Stimulated activated effector memory CD8-positive, alpha-beta T cell treated with anti-CD3 and anti-CD28 coated beads, Interleukin-12 subunit alpha, Interleukin-12 subunit beta, amount 100 ng/mL, for 72 hours (primary cell): ENCODE results near the gene ATXN7L2.

ENCODE experiments used
- ATAC-seq: fragments of 150-1000 bp; cut with Tn5 transposase; 2 replicates; pipeline ENCODE4 v1.10.0; 2021
- DNase-seq, 2 donors: peaks; one replicate each; pipeline ENCODE4 v3.0.0; 2021 to 2022; ENCODE audit warnings: low spot score in 2 of 2
- H3K27ac Mint-ChIP-seq: one replicate; pipeline ENCODE4 v1.8.0; 2022; ENCODE audit warnings: mild to moderate bottlenecking, mixed read lengths
- H3K36me3 Mint-ChIP-seq: one replicate; pipeline ENCODE4 v1.8.0; 2022; ENCODE audit warnings: mild to moderate bottlenecking, mixed read lengths
- H3K4me1 Mint-ChIP-seq: one replicate; pipeline ENCODE4 v1.8.0; 2022; ENCODE audit warnings: mixed read lengths
- H3K4me3 Mint-ChIP-seq: one replicate; pipeline ENCODE4 v1.8.0; 2022; ENCODE audit warnings: mild to moderate bottlenecking, mixed read lengths
- H3K9me3 Mint-ChIP-seq: one replicate; pipeline ENCODE4 v1.8.0; 2022; ENCODE audit warnings: mixed read lengths

Gene ATXN7L2

GRCh38 chr1:109499661-109500536 is 16.2 kb downstream of the ATXN7L2 start:
- H3K36me3 Mint-ChIP-seq: peaks cover 34% of the 10 kb centered on the region
- no peak overlapping the region for H3K4me3 Mint-ChIP-seq
- peak overlapping the region; percentile 83 for H3K27ac Mint-ChIP-seq
- no peaks in the 10 kb centered on the region for H3K9me3 Mint-ChIP-seq
- peaks cover 79% of the 10 kb centered on the region for H3K4me1 Mint-ChIP-seq
- ATAC-seq (peak; percentile 43), DNase-seq (no peak)

GRCh38 chr1:109500941-109501381 is 17.3 kb downstream of the ATXN7L2 start:
- peaks cover 33% of the 10 kb centered on the region for H3K36me3 Mint-ChIP-seq
- peak overlapping the region; percentile 83 for H3K27ac Mint-ChIP-seq
- H3K4me3 Mint-ChIP-seq: no peak overlapping the region
- peaks cover 76% of the 10 kb centered on the region for H3K4me1 Mint-ChIP-seq
- no peaks in the 10 kb centered on the region for H3K9me3 Mint-ChIP-seq
- ATAC-seq (no peak), DNase-seq (no peak)

GRCh38 chr1:109501644-109502363 is 18.1 kb downstream of the ATXN7L2 start:
- H3K36me3 Mint-ChIP-seq: peaks cover 25% of the 10 kb centered on the region
- peaks cover 67% of the 10 kb centered on the region for H3K4me1 Mint-ChIP-seq
- H3K9me3 Mint-ChIP-seq: no peaks in the 10 kb centered on the region
- peak overlapping the region; percentile 83 for H3K27ac Mint-ChIP-seq
- DNase-seq (no peak), ATAC-seq (peak; percentile 33)
- H3K4me3 Mint-ChIP-seq: peak overlapping the region; percentile 23

- H3K4me1 Mint-ChIP-seq: peaks cover 70% of the 10 kb centered on the region
- peaks cover 25% of the 10 kb centered on the region for H3K36me3 Mint-ChIP-seq
- no peaks in the 10 kb centered on the region for H3K9me3 Mint-ChIP-seq
- H3K4me3 Mint-ChIP-seq: peak overlapping the region; percentile 23
- DNase-seq (no peak), ATAC-seq (peak; percentile 65)
- H3K27ac Mint-ChIP-seq: peak overlapping the region; percentile 83
Observed at GRCh38 chr1:109502364-109502851, 18.7 kb downstream of the ATXN7L2 start.

- H3K4me3 Mint-ChIP-seq: no peak overlapping the region
- H3K4me1 Mint-ChIP-seq: peaks cover 81% of the 10 kb centered on the region
- H3K36me3 Mint-ChIP-seq: peaks cover 19% of the 10 kb centered on the region
- no peak for DNase-seq
- peak overlapping the region; percentile 68 for H3K27ac Mint-ChIP-seq
- no peaks in the 10 kb centered on the region for H3K9me3 Mint-ChIP-seq
- no peak for ATAC-seq
Observed at GRCh38 chr1:109503935-109504334, 20.2 kb downstream of the ATXN7L2 start.

GRCh38 chr1:109504974-109505373 is 21.3 kb downstream of the ATXN7L2 start:
- peaks cover 75% of the 10 kb centered on the region for H3K4me1 Mint-ChIP-seq
- no peak overlapping the region for H3K4me3 Mint-ChIP-seq
- H3K9me3 Mint-ChIP-seq: no peaks in the 10 kb centered on the region
- H3K36me3 Mint-ChIP-seq: peaks cover 13% of the 10 kb centered on the region
- peak overlapping the region; percentile 68 for H3K27ac Mint-ChIP-seq
- ATAC-seq: peak; percentile 71
- no peak for DNase-seq

GRCh38 chr1:109508001-109508872 is 24.5 kb downstream of the ATXN7L2 start:
- H3K36me3 Mint-ChIP-seq: no peaks in the 10 kb centered on the region
- peak overlapping the region; percentile 85 for H3K4me3 Mint-ChIP-seq
- H3K9me3 Mint-ChIP-seq: no peaks in the 10 kb centered on the region
- no peak for DNase-seq
- peaks cover 52% of the 10 kb centered on the region for H3K4me1 Mint-ChIP-seq
- ATAC-seq: no peak
- peak overlapping the region; percentile 83 for H3K27ac Mint-ChIP-seq

- Mint-ChIP-seq H3K36me3 (no peaks in the 10 kb centered on the region), H3K4me1 (peaks cover 51% of the 10 kb centered on the region), H3K4me3 (peak overlapping the region; percentile 85), H3K9me3 (no peaks in the 10 kb centered on the region), H3K27ac (peak overlapping the region; percentile 83)
- DNase-seq: no peak
- ATAC-seq: no peak
Observed at GRCh38 chr1:109508873-109509175, 25.1 kb downstream of the ATXN7L2 start.

- peaks cover 46% of the 10 kb centered on the region for H3K4me1 Mint-ChIP-seq
- peak; percentile 73 for ATAC-seq
- peak within 1 kb of the TSS; percentile 85 for H3K27ac Mint-ChIP-seq
- peak; percentile 46 to 74 for DNase-seq
- peak within 1 kb of the TSS; percentile 85 for H3K4me3 Mint-ChIP-seq
- no peaks in the 10 kb centered on the region for H3K36me3 Mint-ChIP-seq
- H3K9me3 Mint-ChIP-seq: no peaks in the 10 kb centered on the region
Observed at GRCh38 chr1:109509176-109510134, 25.8 kb downstream of the ATXN7L2 start, which contains the start of gene AMIGO1. Gene AMIGO1 (minus strand): TSS chr1:109509727. CDS start chr1:109508912, 815 bp downstream.

GRCh38 chr1:109513110-109513710 is 29.5 kb downstream of the ATXN7L2 start:
- H3K27ac Mint-ChIP-seq: no peak overlapping the region
- peaks cover 20% of the 10 kb centered on the region for H3K4me1 Mint-ChIP-seq
- ATAC-seq (no peak), DNase-seq (no peak)
- no peaks in the 10 kb centered on the region for H3K36me3 Mint-ChIP-seq
- no peak overlapping the region for H3K4me3 Mint-ChIP-seq
- no peaks in the 10 kb centered on the region for H3K9me3 Mint-ChIP-seq

- no peaks in the 10 kb centered on the region for H3K36me3 Mint-ChIP-seq
- DNase-seq (no peak), ATAC-seq (no peak)
- no peak overlapping the region for H3K4me3 Mint-ChIP-seq
- no peak overlapping the region for H3K27ac Mint-ChIP-seq
- H3K9me3 Mint-ChIP-seq: no peaks in the 10 kb centered on the region
- H3K4me1 Mint-ChIP-seq: peaks cover 9% of the 10 kb centered on the region
Observed at GRCh38 chr1:109514846-109515245, 31.1 kb downstream of the ATXN7L2 start.

- ATAC-seq (no peak), DNase-seq (no peak)
- Mint-ChIP-seq H3K36me3 (no peaks in the 10 kb centered on the region), H3K27ac (no peak overlapping the region), H3K4me1 (no peaks in the 10 kb centered on the region), H3K4me3 (no peak overlapping the region), H3K9me3 (no peaks in the 10 kb centered on the region)
Observed at GRCh38 chr1:109516872-109517271, 33.2 kb downstream of the ATXN7L2 start.

GRCh38 chr1:109517337-109517736 is 33.6 kb downstream of the ATXN7L2 start:
- H3K9me3 Mint-ChIP-seq: no peaks in the 10 kb centered on the region
- no peak overlapping the region for H3K4me3 Mint-ChIP-seq
- ATAC-seq: no peak
- DNase-seq: no peak
- H3K36me3 Mint-ChIP-seq: no peaks in the 10 kb centered on the region
- no peak overlapping the region for H3K27ac Mint-ChIP-seq
- H3K4me1 Mint-ChIP-seq: no peaks in the 10 kb centered on the region
